BLaER1 treated with 17β-estradiol and CSF1 and Interleukin-3, amounts not matched to agents 10 nM and 100 nM (cell line): Measurements from ENCODE around the gene MMP8.

Experiments
- H3K27ac ChIP-seq, 11 experiments: shearing (Covaris generic); formaldehyde crosslinking; 2 replicates each; pipeline ENCODE4 v1.8.1; 2022
- H3K27me3 ChIP-seq, 11 experiments: shearing (Covaris generic); formaldehyde crosslinking; 2 replicates each; pipeline ENCODE4 v1.8.1; 2022
- H3K36me3 ChIP-seq, 11 experiments: shearing (Covaris generic); formaldehyde crosslinking; 2 replicates each; pipeline ENCODE4 v1.8.1; 2022
- H3K4me1 ChIP-seq, 10 experiments: shearing (Covaris generic); formaldehyde crosslinking; 2 replicates each; pipeline ENCODE4 v1.8.1; 2022
- H3K4me2 ChIP-seq, 11 experiments: shearing (Covaris generic); formaldehyde crosslinking; 2 replicates each; pipeline ENCODE4 v1.8.1; 2022
- H3K4me3 ChIP-seq, 10 experiments: shearing (Covaris generic); formaldehyde crosslinking; 2 replicates each; pipeline ENCODE4 v1.8.1; 2022
- H3K9ac ChIP-seq, 11 experiments: shearing (Covaris generic); formaldehyde crosslinking; 2 replicates each; pipeline ENCODE4 v1.8.1; 2022
- H3K9me3 ChIP-seq, 11 experiments: shearing (Covaris generic); formaldehyde crosslinking; replicated peaks in 1 of 11; 2 replicates each; pipeline ENCODE4 v1.8.1; 2022
- H4K20me1 ChIP-seq, 11 experiments: shearing (Covaris generic); formaldehyde crosslinking; 2 replicates each; pipeline ENCODE4 v1.8.1; 2022
- Cebpa-rat ChIP-seq, 11 experiments: shearing (Covaris generic); IDR thresholded peaks; 2 replicates each; pipeline ENCODE4 v1.8.1; 2022

Gene MMP8

GRCh38 chr11:102724904-102725500 is at the start of gene MMP8:
Gene MMP8, minus strand, starts transcription at chr11:102724954. Its CDS starts 99 bp downstream, at chr11:102724855.
- H3K9me3 ChIP-seq = peaks cover 0 to 5% (median 0%) of the 10 kb centered on the region in 11 experiments; a peak in 1 of 22 replicates
- no peaks in the 10 kb centered on the region for H3K27me3 ChIP-seq
- no peak for TF ChIP-seq Cebpa-rat (IDR thresholded peaks at IDR 0.05)
- peak within 1 kb of the TSS in 3 of 11 experiments; percentile 77 to 85 (median 84); a peak in 7 of 22 replicates for H3K4me2 ChIP-seq
- no peaks in the 10 kb centered on the region for H4K20me1 ChIP-seq
- no peaks in the 10 kb centered on the region for H3K36me3 ChIP-seq
- H3K4me3 ChIP-seq = no peak within 1 kb of the TSS
- H3K4me1 ChIP-seq = peaks cover 0 to 99% (median 35%) of the 10 kb centered on the region in 10 experiments; a peak in 14 of 20 replicates
- H3K9ac ChIP-seq = peak within 1 kb of the TSS in 2 of 11 experiments; percentile 68 to 74; a peak in 3 of 22 replicates
- H3K27ac ChIP-seq = peak within 1 kb of the TSS in 4 of 11 experiments; percentile 86 to 95 (median 89); a peak in 9 of 22 replicates

DNA sequence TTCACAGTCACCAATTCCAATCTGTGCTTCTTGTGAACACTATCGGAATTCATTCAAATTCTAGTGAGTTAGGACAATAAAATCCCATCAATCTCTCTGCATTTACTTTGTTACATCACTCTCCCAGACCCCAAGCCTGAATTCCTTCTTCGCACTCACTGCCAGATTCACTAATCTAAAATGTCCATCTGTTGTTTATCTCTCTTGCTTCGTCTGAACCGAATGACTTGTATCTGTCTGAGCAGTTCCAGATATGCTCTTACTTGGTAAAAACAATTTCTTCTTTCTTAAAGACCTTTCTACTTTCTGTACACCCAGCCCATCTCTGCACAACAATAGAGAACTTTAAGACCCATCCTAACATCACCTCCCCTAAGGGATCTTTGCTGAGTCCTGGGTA is 48.6 kb upstream of the MMP8 start:
- TF ChIP-seq Cebpa-rat (IDR thresholded peaks at IDR 0.05) = no peak
- Histone ChIP-seq H3K36me3 (no peaks in the 10 kb centered on the region), H3K4me3 (no peak overlapping the region), H4K20me1 (no peaks in the 10 kb centered on the region; a peak in 1 of 22 replicates), H3K4me1 (0 out of 20 replicates have a peak, but pooled peaks cover 0 to 8% (median 0%) of the 10 kb centered on the region in 10 experiments), H3K4me2 (no peak overlapping the region), H3K27ac (no peak overlapping the region), H3K9me3 (no peaks in the 10 kb centered on the region; a peak in 1 of 22 replicates), H3K9ac (no peak overlapping the region), H3K27me3 (no peaks in the 10 kb centered on the region)

GRCh38 chr11:102771351-102771750 is 46.6 kb upstream of the MMP8 start:
- Histone ChIP-seq H3K36me3 (no peaks in the 10 kb centered on the region), H3K27ac (no peak overlapping the region), H3K4me1 (0 out of 20 replicates have a peak, but pooled peaks cover 0 to 8% (median 0%) of the 10 kb centered on the region in 10 experiments), H4K20me1 (no peaks in the 10 kb centered on the region), H3K4me2 (no peak overlapping the region), H3K9me3 (peaks cover 0 to 8% (median 0%) of the 10 kb centered on the region in 11 experiments; a peak in 5 of 22 replicates), H3K4me3 (no peak overlapping the region), H3K9ac (no peak overlapping the region), H3K27me3 (no peaks in the 10 kb centered on the region)
- no peak for TF ChIP-seq Cebpa-rat (IDR thresholded peaks at IDR 0.05)

DNA sequence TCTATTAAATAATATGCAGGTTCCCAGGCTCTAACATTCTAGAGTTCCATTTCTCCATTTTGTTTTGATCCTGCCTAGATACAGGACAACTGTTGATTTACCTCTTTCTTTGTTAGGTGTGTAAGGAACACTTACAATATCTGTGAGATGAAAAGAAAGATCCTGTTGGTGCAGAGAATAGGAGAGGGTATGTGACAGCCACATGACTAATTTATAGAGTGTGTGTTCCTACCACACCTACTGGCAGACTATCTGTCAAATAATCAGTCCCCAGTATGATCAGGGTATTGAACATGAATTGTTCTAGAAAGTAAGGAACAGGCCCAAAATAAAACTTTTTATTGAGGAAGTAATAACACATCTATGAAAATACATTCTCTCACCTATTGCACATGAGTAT is 45.4 kb upstream of the MMP8 start:
- no peak overlapping the region for H3K9ac ChIP-seq
- H3K4me3 ChIP-seq = no peak overlapping the region
- H3K36me3 ChIP-seq = no peaks in the 10 kb centered on the region
- no peak for TF ChIP-seq Cebpa-rat (IDR thresholded peaks at IDR 0.05)
- H3K9me3 ChIP-seq = peaks cover 0 to 8% (median 0%) of the 10 kb centered on the region in 11 experiments; a peak in 5 of 22 replicates
- peaks cover 0 to 15% (median 0%) of the 10 kb centered on the region in 10 experiments; a peak in 6 of 20 replicates for H3K4me1 ChIP-seq
- no peak overlapping the region for H3K4me2 ChIP-seq
- H3K27ac ChIP-seq = no peak overlapping the region
- H3K27me3 ChIP-seq = no peaks in the 10 kb centered on the region
- no peaks in the 10 kb centered on the region for H4K20me1 ChIP-seq

- TF ChIP-seq Cebpa-rat (IDR thresholded peaks at IDR 0.05) = no peak
- no peak overlapping the region for H3K9ac ChIP-seq
- H4K20me1 ChIP-seq = no peaks in the 10 kb centered on the region
- H3K4me1 ChIP-seq = peaks cover 0 to 37% (median 0%) of the 10 kb centered on the region in 10 experiments; a peak in 6 of 20 replicates
- no peak overlapping the region for H3K4me3 ChIP-seq
- H3K36me3 ChIP-seq = no peaks in the 10 kb centered on the region
- H3K27me3 ChIP-seq = no peaks in the 10 kb centered on the region
- no peak overlapping the region for H3K4me2 ChIP-seq
- peaks cover 0 to 8% (median 0%) of the 10 kb centered on the region in 11 experiments; a peak in 5 of 22 replicates for H3K9me3 ChIP-seq
- no peak overlapping the region for H3K27ac ChIP-seq
Observed at GRCh38 chr11:102767800-102768199, 43.0 kb upstream of the MMP8 start.

DNA sequence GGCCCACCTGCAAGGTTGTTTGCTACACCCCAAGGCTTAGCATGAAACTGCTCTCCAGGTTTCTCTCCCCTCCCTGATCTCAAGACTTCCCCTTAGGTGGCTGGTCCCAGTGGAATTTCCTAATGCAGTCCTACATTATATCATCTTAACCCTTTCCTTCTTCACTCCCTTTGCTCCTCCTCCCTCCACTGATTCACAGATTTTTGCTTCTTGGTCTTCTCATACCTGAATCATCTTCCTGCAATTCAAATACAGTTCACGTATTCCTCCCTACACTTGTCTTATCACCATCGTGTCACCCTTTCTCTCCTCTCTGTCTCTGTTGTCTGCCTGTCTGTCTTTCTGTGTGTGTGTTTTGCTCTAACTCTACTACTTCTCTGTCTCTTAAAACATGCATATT is 38.7 kb upstream of the MMP8 start:
- Histone ChIP-seq H3K27ac (peak overlapping the region in 2 of 11 experiments; percentile 92 to 94; a peak in 4 of 22 replicates), H3K4me1 (peaks cover 0 to 76% (median 34%) of the 10 kb centered on the region in 10 experiments; a peak in 15 of 20 replicates), H3K4me2 (peak overlapping the region in 4 of 11 experiments; percentile 1 to 82 (median 66); a peak in 6 of 22 replicates), H4K20me1 (no peaks in the 10 kb centered on the region), H3K36me3 (no peaks in the 10 kb centered on the region), H3K27me3 (no peaks in the 10 kb centered on the region), H3K9me3 (peaks cover 0 to 11% (median 0%) of the 10 kb centered on the region in 11 experiments; a peak in 5 of 22 replicates), H3K4me3 (no peak overlapping the region), H3K9ac (no peak overlapping the region; a peak in 1 of 22 replicates)
- no peak for TF ChIP-seq Cebpa-rat (IDR thresholded peaks at IDR 0.05)

GRCh38 chr11:102762361-102762767 is 37.6 kb upstream of the MMP8 start:
- no peak overlapping the region for H3K4me3 ChIP-seq
- H3K27me3 ChIP-seq = no peaks in the 10 kb centered on the region
- peaks cover 8 to 85% (median 44%) of the 10 kb centered on the region in 10 experiments; a peak in 19 of 20 replicates for H3K4me1 ChIP-seq
- no peak for TF ChIP-seq Cebpa-rat (IDR thresholded peaks at IDR 0.05)
- peak overlapping the region in 3 of 11 experiments; percentile 18 to 94 (median 92); a peak in 5 of 22 replicates for H3K27ac ChIP-seq
- peaks cover 0 to 3% (median 0%) of the 10 kb centered on the region in 11 experiments; a peak in 1 of 22 replicates for H4K20me1 ChIP-seq
- H3K36me3 ChIP-seq = no peaks in the 10 kb centered on the region
- peaks cover 0 to 5% (median 0%) of the 10 kb centered on the region in 11 experiments; a peak in 2 of 22 replicates for H3K9me3 ChIP-seq
- peak overlapping the region in 2 of 11 experiments; percentile 53 to 58; a peak in 4 of 22 replicates for H3K9ac ChIP-seq
- peak overlapping the region in 6 of 11 experiments; percentile 7 to 82 (median 57); a peak in 10 of 22 replicates for H3K4me2 ChIP-seq

- Histone ChIP-seq H4K20me1 (peaks cover 0 to 3% (median 0%) of the 10 kb centered on the region in 11 experiments; a peak in 1 of 22 replicates), H3K4me1 (peaks cover 9 to 92% (median 51%) of the 10 kb centered on the region in 10 experiments; a peak in 19 of 20 replicates), H3K4me3 (no peak overlapping the region), H3K9ac (peak overlapping the region in 2 of 11 experiments; percentile 53 to 58; a peak in 3 of 22 replicates), H3K27me3 (no peaks in the 10 kb centered on the region), H3K36me3 (no peaks in the 10 kb centered on the region), H3K27ac (peak overlapping the region in 3 of 11 experiments; percentile 18 to 94 (median 92); a peak in 6 of 22 replicates), H3K9me3 (peaks cover 0 to 5% (median 0%) of the 10 kb centered on the region in 11 experiments; a peak in 1 of 22 replicates), H3K4me2 (peak overlapping the region in 6 of 11 experiments; percentile 7 to 82 (median 57); a peak in 10 of 22 replicates)
- TF ChIP-seq Cebpa-rat (IDR thresholded peaks at IDR 0.05) = no peak
Observed at GRCh38 chr11:102761646-102762238, 37.0 kb upstream of the MMP8 start.
